H9 (cell line): ENCODE measurements around the gene CSNK1E. TPM values are rescaled to one million over a fixed set of nuclear protein-coding genes. Genes with fewer than 3 reads are reported as not detected.

Experiments
- DNase-seq: peaks from one replicate; pipeline ENCODE4 v3.0.0-alpha.2; 2017
- H2AFZ ChIP-seq: one replicate; pipeline ENCODE4 v1.6.1; 2013; ENCODE audit warnings: mild to moderate bottlenecking, low read length, control low read depth, moderate library complexity
- H2AK5ac ChIP-seq: 2 replicates; pipeline ENCODE4 v1.6.1; 2013; ENCODE audit warnings: low read length, control low read depth, mixed read lengths; ENCODE audit not compliant: insufficient read length
- H2BK120ac ChIP-seq: one replicate; pipeline ENCODE4 v1.6.1; 2013; ENCODE audit warnings: low read depth, mild to moderate bottlenecking, low read length, control low read depth, inconsistent platforms; ENCODE audit not compliant: poor library complexity, severe bottlenecking
- H2BK12ac ChIP-seq: 2 replicates; pipeline ENCODE4 v1.6.1; 2013; ENCODE audit warnings: low read length, control low read depth, mixed read lengths, low read depth; ENCODE audit not compliant: insufficient read length
- H2BK15ac ChIP-seq: 2 replicates; pipeline ENCODE4 v1.6.1; 2013; ENCODE audit warnings: low read depth, low read length, control low read depth
- H2BK20ac ChIP-seq: one replicate; pipeline ENCODE4 v1.6.1; 2013; ENCODE audit warnings: low read depth, mild to moderate bottlenecking, low read length, control low read depth, inconsistent platforms; ENCODE audit not compliant: poor library complexity, severe bottlenecking
- H2BK5ac ChIP-seq: 2 replicates; pipeline ENCODE4 v1.6.1; 2013; ENCODE audit warnings: low read length, control low read depth, mixed read lengths; ENCODE audit not compliant: insufficient read length
- H3K14ac ChIP-seq: 2 replicates; pipeline ENCODE4 v1.6.1; 2013; ENCODE audit warnings: low read length, control low read depth; ENCODE audit not compliant: insufficient read depth
- H3K18ac ChIP-seq: 2 replicates; pipeline ENCODE4 v1.6.1; 2013; ENCODE audit warnings: low read depth, mild to moderate bottlenecking, mixed read lengths, low read length, control low read depth; ENCODE audit not compliant: insufficient read length
- H3K23ac ChIP-seq: 2 replicates; pipeline ENCODE4 v1.6.1; 2013; ENCODE audit warnings: low read length, control low read depth, mixed read lengths, low read depth; ENCODE audit not compliant: insufficient read length
- H3K23me2 ChIP-seq: 2 replicates; pipeline ENCODE4 v1.6.1; 2013; ENCODE audit warnings: low read depth, mild to moderate bottlenecking, mixed read lengths, low read length, control low read depth; ENCODE audit not compliant: insufficient read length, poor library complexity, severe bottlenecking
- H3K27ac ChIP-seq: 2 replicates; pipeline ENCODE4 v1.5.1; 2013; ENCODE audit warnings: low read length, control low read depth, mixed read lengths, low read depth; ENCODE audit not compliant: insufficient read length
- H3K27me3 ChIP-seq: 2 replicates; pipeline ENCODE4 v1.6.1; 2013; ENCODE audit warnings: low read length, control low read depth, inconsistent platforms; ENCODE audit not compliant: insufficient read depth
- H3K4ac ChIP-seq: 2 replicates; pipeline ENCODE4 v1.6.1; 2013; ENCODE audit warnings: low read depth, mild to moderate bottlenecking, control low read depth, inconsistent platforms, low read length, moderate library complexity
- H3K4me1 ChIP-seq: 2 replicates; pipeline ENCODE4 v1.6.1; 2013; ENCODE audit warnings: low read length, control low read depth, inconsistent platforms; ENCODE audit not compliant: insufficient read depth
- H3K4me2 ChIP-seq: 2 replicates; pipeline ENCODE4 v1.6.1; 2013; ENCODE audit warnings: low read length, control low read depth, mixed read lengths; ENCODE audit not compliant: insufficient read length, insufficient read depth
- H3K56ac ChIP-seq: 2 replicates; pipeline ENCODE4 v1.6.1; 2013; ENCODE audit warnings: low read depth, mild to moderate bottlenecking, mixed read lengths, low read length, control low read depth; ENCODE audit not compliant: insufficient read length
- H3K79me1 ChIP-seq: 2 replicates; pipeline ENCODE4 v1.6.1; 2013; ENCODE audit warnings: low read depth, mild to moderate bottlenecking, moderate library complexity, low read length, control low read depth, inconsistent platforms; ENCODE audit not compliant: insufficient read depth, poor library complexity, severe bottlenecking
- H3K79me2 ChIP-seq: 2 replicates; pipeline ENCODE4 v1.6.1; 2013; ENCODE audit warnings: low read length, control low read depth, inconsistent platforms; ENCODE audit not compliant: insufficient read depth
- H3K9ac ChIP-seq: 2 replicates; pipeline ENCODE4 v1.6.1; 2013; ENCODE audit warnings: low read length, control low read depth, mixed read lengths; ENCODE audit not compliant: insufficient read length; ENCODE audit errors: extremely low read depth
- H3K9me3 ChIP-seq: one replicate; pipeline ENCODE4 v1.6.1; 2013; ENCODE audit warnings: low read depth, low read length, inconsistent platforms; ENCODE audit not compliant: control insufficient read depth
- H3T11ph ChIP-seq: one replicate; pipeline ENCODE4 v1.6.1; 2013; ENCODE audit warnings: mild to moderate bottlenecking, low read length, control low read depth, inconsistent platforms
- H4K20me1 ChIP-seq: one replicate; pipeline ENCODE4 v1.6.1; 2013; ENCODE audit not compliant: control insufficient read depth, insufficient read length, insufficient read depth
- H4K5ac ChIP-seq: 2 replicates; pipeline ENCODE4 v1.6.1; 2013; ENCODE audit warnings: low read depth, mild to moderate bottlenecking, mixed read lengths, low read length, control low read depth; ENCODE audit not compliant: insufficient read length
- H4K8ac ChIP-seq: replicated peaks from 2 replicates; pipeline ENCODE4 v1.6.1; 2013; ENCODE audit warnings: low read length, control low read depth, mixed read lengths, low read depth; ENCODE audit not compliant: insufficient read length
- H4K91ac ChIP-seq: 2 replicates; pipeline ENCODE4 v1.6.1; 2013; ENCODE audit warnings: low read depth, mild to moderate bottlenecking, moderate library complexity, mixed read lengths, low read length, control low read depth; ENCODE audit not compliant: insufficient read length
- H3K27ac Mint-ChIP-seq, 3 experiments: 2 replicates in 2 of 3; 3 replicates in 1 of 3; pipeline ENCODE4 v1.8.0; 2020 to 2021; ENCODE audit warnings: mixed read lengths in 3 of 3, mild to moderate bottlenecking in 1 of 3, moderate library complexity in 1 of 3
- H3K27me3 Mint-ChIP-seq: 2 replicates; pipeline ENCODE4 v1.8.0; 2021; ENCODE audit warnings: low read depth, mild to moderate bottlenecking, moderate library complexity, mixed read lengths
- H3K36me3 Mint-ChIP-seq, 3 experiments: 2 replicates in 2 of 3; 3 replicates in 1 of 3; pipeline ENCODE4 v1.8.0; 2020 to 2021; ENCODE audit warnings: low read depth in 3 of 3, mixed read lengths in 3 of 3; ENCODE audit not compliant: insufficient read depth in 1 of 3
- H3K4me1 Mint-ChIP-seq, 2 experiments: 2 replicates each; pipeline ENCODE4 v1.8.0; 2020; ENCODE audit warnings: mixed read lengths in 2 of 2
- H3K4me3 Mint-ChIP-seq, 2 experiments: 2 replicates in 1 of 2; 3 replicates in 1 of 2; pipeline ENCODE4 v1.8.0; 2020 to 2021; ENCODE audit warnings: mild to moderate bottlenecking in 2 of 2, mixed read lengths in 2 of 2, moderate library complexity in 1 of 2
- H3K9me3 Mint-ChIP-seq, 2 experiments: 2 replicates in 1 of 2; 3 replicates in 1 of 2; pipeline ENCODE4 v1.8.0; 2020; ENCODE audit warnings: mild to moderate bottlenecking in 2 of 2, mixed read lengths in 2 of 2, moderate library complexity in 1 of 2
- CTCF ChIP-seq: fragments of 200-600 bp; sonication (generic); conservative IDR thresholded peaks from 3 replicates; pipeline ENCODE4 v1.8.0; 2021; ENCODE audit warnings: antibody characterized with exemption, mild to moderate bottlenecking
- WGBS: extraction: QIAGEN DNeasy Blood & Tissue Kit; methylation state at CpG from one replicate; pipeline ENCODE4 v1.1.7; 2013; ENCODE audit warnings: missing lambda C conversion rate, low lambda C conversion rate, mixed read lengths; ENCODE audit not compliant: insufficient read length; ENCODE audit errors: extremely low coverage; 5-methylcytosine and 5-hydroxymethylcytosine counted together
- total RNA-seq: library from RNA; stranded (reverse); gene quantifications from 2 replicates; pipeline ENCODE4 v1.2.1, GENCODE V29; 2021

The CSNK1E gene
- total RNA-seq, 1 experiment from 2014 or later, result 236 TPM

DNA sequence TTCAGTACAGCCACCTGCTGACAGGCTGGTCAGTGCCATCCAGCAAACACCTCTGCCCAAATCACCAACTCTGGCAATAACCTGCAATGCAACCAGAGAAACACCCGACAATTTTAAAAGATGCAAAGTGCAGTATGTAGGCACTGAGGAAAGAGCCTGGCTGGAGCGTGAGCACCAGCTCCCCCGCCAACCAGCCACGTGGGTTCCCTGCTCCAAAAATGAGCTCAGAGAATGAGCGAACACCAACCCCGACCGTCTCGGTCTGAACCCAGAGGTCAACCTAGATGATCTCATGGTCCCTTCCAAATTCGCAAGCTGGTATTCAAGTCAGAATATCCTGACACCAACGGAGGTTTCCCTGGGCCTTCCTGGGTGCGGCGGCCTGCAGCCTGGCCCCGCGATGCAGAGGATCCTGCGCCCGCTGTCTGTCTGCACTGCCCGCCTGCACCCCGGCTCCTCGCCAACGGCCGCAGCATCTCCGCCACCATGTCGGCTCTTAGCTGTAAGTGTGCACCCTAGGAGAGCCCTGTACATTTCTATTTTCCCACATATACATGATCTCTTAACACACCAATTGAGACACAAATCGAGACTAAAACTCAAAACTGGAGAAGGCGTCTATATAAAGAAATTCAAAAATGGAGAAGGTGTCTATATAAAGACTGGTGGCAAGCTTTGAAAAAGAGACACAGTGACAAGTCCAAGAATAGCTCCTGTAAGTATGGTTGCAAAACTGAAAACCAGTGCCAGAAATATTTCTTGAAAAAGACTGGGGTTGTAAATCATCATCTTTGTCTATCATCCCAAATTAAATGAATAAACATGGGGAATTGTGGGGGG is 67.2 kb downstream of the CSNK1E start:
- H3K14ac ChIP-seq, result no peak overlapping the region
- no peak for TF ChIP-seq CTCF
- no peak overlapping the region for H3K9ac ChIP-seq
- H3K4me1 Mint-ChIP-seq, result peaks cover 0 to 4% of the 10 kb centered on the region in 2 experiments; a peak in 1 of 4 replicates
- H4K8ac ChIP-seq, result no peak overlapping the region
- no peaks in the 10 kb centered on the region for H3K4me1 ChIP-seq
- H3K79me2 ChIP-seq, result peaks cover 3% of the 10 kb centered on the region; the same call in 1 of the 2 replicates
- no CpG with 5 or more reads among the region's 25 CpGs for WGBS
- no peak overlapping the region for H2BK120ac ChIP-seq
- H4K5ac ChIP-seq, result no peak overlapping the region
- no peak overlapping the region for H3K23ac ChIP-seq
- no peaks in the 10 kb centered on the region for H3K23me2 ChIP-seq
- H3K27ac Mint-ChIP-seq, result no peak overlapping the region
- no peak overlapping the region for H4K91ac ChIP-seq
- H2BK5ac ChIP-seq, result no peak overlapping the region
- no peak overlapping the region for H3K4ac ChIP-seq
- no peaks in the 10 kb centered on the region for H3K27me3 ChIP-seq
- no peak overlapping the region for H2BK20ac ChIP-seq
- H3K56ac ChIP-seq, result no peak overlapping the region
- no peak for DNase-seq
- no peak overlapping the region for H2BK12ac ChIP-seq
- no peak overlapping the region for H3K4me2 ChIP-seq
- no peak overlapping the region for H3K4me3 Mint-ChIP-seq
- no peak overlapping the region for H2AK5ac ChIP-seq
- no peaks in the 10 kb centered on the region for H3K27me3 Mint-ChIP-seq
- H3K9me3 ChIP-seq, result no peaks in the 10 kb centered on the region
- H2AFZ ChIP-seq, result no peak overlapping the region
- H3K18ac ChIP-seq, result no peak overlapping the region
- H3T11ph ChIP-seq, result no peak overlapping the region
- H4K20me1 ChIP-seq, result no peaks in the 10 kb centered on the region
- H3K79me1 ChIP-seq, result no peaks in the 10 kb centered on the region
- no peak overlapping the region for H2BK15ac ChIP-seq
- H3K36me3 Mint-ChIP-seq, result peaks cover 14 to 46% (median 24%) of the 10 kb centered on the region in 3 experiments
- 0 out of 5 replicates have a peak, but pooled peaks cover 0 to 2% of the 10 kb centered on the region in 2 experiments for H3K9me3 Mint-ChIP-seq
- no peak overlapping the region for H3K27ac ChIP-seq
